ENCODE measurements around the gene MAP4K3.

The MAP4K3 gene

DNA sequence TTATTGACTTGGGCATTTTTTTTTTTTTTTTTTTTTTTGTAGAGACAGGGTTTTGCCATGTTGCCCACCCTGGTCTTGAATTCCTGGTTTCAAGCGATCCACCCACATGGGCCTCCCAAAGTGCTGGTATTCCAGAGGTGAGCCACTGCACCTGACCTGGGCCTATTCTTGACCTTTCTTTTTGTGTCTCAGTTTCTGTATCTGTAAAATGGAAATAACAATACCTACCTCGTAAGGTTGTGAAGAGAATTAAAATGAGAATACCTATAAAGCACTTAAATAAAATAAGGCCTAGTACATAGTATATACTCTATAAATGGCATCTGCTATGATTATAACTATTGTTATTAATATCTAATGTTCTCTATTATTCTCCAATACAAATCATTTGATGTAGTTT is 15.7 kb downstream of the MAP4K3 start:
- Histone ChIP-seq H3K27ac (no peak overlapping the region), H3K4me3 (ENCODE audit: low read depth, low read length) (no peak overlapping the region), H3K79me2 (peaks cover 28% of the 10 kb centered on the region), H2AFZ (no peak overlapping the region), H3K4me1 (no peaks in the 10 kb centered on the region), H3K27me3 (ENCODE audit: control insufficient read depth, insufficient read depth, low read length) (no peaks in the 10 kb centered on the region), H3K9ac (no peak overlapping the region), H3K36me3 (ENCODE audit: control insufficient read depth, insufficient read depth, low read length) (no peaks in the 10 kb centered on the region), H3K9me3 (ENCODE audit: control insufficient read depth, low read length) (no peaks in the 10 kb centered on the region), H3K4me2 (ENCODE audit: low read length) (no peak overlapping the region)
- TF ChIP-seq, protein P1, sequence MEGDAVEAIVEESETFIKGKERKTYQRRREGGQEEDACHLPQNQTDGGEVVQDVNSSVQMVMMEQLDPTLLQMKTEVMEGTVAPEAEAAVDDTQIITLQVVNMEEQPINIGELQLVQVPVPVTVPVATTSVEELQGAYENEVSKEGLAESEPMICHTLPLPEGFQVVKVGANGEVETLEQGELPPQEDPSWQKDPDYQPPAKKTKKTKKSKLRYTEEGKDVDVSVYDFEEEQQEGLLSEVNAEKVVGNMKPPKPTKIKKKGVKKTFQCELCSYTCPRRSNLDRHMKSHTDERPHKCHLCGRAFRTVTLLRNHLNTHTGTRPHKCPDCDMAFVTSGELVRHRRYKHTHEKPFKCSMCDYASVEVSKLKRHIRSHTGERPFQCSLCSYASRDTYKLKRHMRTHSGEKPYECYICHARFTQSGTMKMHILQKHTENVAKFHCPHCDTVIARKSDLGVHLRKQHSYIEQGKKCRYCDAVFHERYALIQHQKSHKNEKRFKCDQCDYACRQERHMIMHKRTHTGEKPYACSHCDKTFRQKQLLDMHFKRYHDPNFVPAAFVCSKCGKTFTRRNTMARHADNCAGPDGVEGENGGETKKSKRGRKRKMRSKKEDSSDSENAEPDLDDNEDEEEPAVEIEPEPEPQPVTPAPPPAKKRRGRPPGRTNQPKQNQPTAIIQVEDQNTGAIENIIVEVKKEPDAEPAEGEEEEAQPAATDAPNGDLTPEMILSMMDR (IDR thresholded peaks at IDR 0.05) = no peak

DNA sequence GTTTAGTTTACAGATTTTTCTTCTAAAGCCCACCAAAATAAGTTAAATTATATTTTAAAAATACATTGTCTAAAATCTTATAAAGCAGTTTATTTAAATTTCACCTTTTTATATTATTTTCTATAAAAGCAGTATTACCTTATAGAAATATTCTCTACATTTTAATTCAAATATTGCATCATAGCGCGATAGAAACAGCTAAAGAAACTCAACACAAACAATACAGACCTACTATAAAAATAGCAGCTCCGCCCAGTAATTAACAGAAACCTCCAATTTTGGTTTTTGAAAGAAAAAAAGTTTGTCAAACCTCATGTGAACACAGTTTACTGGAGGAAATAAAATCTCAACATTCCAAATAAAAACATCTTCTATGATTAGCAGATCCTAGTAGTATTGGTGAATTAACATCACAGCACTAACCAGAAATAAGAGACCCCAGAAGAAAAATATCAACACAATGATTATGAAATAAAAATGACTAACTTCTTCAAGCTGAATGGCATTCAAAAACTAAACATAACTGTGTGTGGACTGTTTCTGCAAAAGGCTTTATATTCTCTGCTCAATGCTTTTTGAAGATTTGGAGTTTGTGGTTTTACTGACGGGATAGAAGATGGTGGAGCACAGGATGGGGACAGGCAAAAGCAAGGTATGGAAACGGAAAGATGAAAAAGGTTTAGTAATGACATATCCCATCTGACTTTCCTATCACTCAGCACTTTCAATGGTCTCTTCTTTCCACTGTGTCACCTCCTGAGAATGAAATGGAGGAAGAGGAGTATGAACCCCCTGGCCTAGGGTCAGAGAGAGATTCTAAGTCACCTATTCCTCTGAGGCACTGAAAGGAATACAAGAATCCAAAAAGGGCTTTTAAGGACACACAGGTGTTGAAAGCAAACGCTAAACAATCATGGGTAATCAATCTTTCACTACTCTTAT is 17.5 kb downstream of the MAP4K3 start:
- Histone ChIP-seq H3K4me2 (ENCODE audit: low read length) (no peak overlapping the region), H3K79me2 (peaks cover 37% of the 10 kb centered on the region), H3K27me3 (ENCODE audit: control insufficient read depth, insufficient read depth, low read length) (no peaks in the 10 kb centered on the region), H3K36me3 (ENCODE audit: control insufficient read depth, insufficient read depth, low read length) (no peaks in the 10 kb centered on the region), H2AFZ (no peak overlapping the region), H3K4me3 (ENCODE audit: low read depth, low read length) (no peak overlapping the region), H3K9ac (no peak overlapping the region), H3K4me1 (no peaks in the 10 kb centered on the region), H3K27ac (no peak overlapping the region), H3K9me3 (ENCODE audit: control insufficient read depth, low read length) (no peaks in the 10 kb centered on the region)
- TF ChIP-seq, protein P1 (IDR thresholded peaks at IDR 0.05) = no peak

DNA sequence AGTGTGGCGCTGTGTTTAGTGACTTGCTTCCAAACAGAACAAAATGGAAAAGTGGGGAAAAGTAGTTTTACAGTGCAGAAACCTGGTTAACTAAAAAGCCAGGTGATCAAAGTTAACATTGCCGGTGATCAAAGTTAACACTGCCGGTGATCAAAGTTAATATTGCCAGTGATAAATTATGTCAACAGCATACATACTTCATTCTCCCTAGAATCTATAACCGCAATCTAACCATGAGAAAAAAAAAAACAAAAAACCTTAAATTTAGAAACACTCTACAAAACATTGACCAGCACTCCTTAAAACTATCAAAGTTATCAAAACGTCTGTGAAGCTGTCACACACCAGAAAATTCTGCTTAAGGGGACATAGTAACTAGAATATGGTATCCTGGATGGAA is 18.6 kb downstream of the MAP4K3 start:
- Histone ChIP-seq H3K9me3 (ENCODE audit: control insufficient read depth, low read length) (no peaks in the 10 kb centered on the region), H3K27ac (no peak overlapping the region), H3K4me1 (no peaks in the 10 kb centered on the region), H3K36me3 (ENCODE audit: control insufficient read depth, insufficient read depth, low read length) (no peaks in the 10 kb centered on the region), H3K27me3 (ENCODE audit: control insufficient read depth, insufficient read depth, low read length) (no peaks in the 10 kb centered on the region), H2AFZ (no peak overlapping the region), H3K4me2 (ENCODE audit: low read length) (no peak overlapping the region), H3K4me3 (ENCODE audit: low read depth, low read length) (no peak overlapping the region), H3K9ac (no peak overlapping the region), H3K79me2 (peaks cover 40% of the 10 kb centered on the region)
- TF ChIP-seq, protein P1 (IDR thresholded peaks at IDR 0.05) = no peak

DNA sequence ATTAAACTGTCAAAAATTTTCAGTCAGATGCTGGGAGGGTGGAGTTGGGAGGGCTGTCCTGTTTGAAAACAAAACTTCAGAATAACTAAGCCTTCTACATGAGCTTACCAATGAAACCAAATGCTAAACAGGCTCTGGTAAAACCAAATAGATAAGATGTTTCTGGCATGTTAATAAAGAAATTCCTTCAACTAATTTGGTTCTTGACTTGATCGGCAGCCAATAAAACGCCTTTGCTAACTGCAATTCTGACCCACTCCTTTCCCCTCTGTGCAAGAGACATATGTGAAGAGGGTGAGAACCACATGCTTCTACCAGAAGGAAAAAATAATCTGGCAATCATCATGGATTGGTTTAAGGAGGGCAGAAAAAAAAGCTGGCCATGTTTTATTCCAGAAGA is 20.9 kb downstream of the MAP4K3 start:
- TF ChIP-seq, protein P1 (IDR thresholded peaks at IDR 0.05) = no peak
- no peak overlapping the region for H3K4me3 ChIP-seq (ENCODE audit: low read depth, low read length)
- no peak overlapping the region for H3K27ac ChIP-seq
- H3K27me3 ChIP-seq (ENCODE audit: control insufficient read depth, insufficient read depth, low read length) = no peaks in the 10 kb centered on the region
- H3K9ac ChIP-seq = no peak overlapping the region
- H3K36me3 ChIP-seq (ENCODE audit: control insufficient read depth, insufficient read depth, low read length) = no peaks in the 10 kb centered on the region
- H2AFZ ChIP-seq = no peak overlapping the region
- no peaks in the 10 kb centered on the region for H3K4me1 ChIP-seq
- H3K79me2 ChIP-seq = peaks cover 44% of the 10 kb centered on the region
- H3K4me2 ChIP-seq (ENCODE audit: low read length) = no peak overlapping the region
- no peaks in the 10 kb centered on the region for H3K9me3 ChIP-seq (ENCODE audit: control insufficient read depth, low read length)

Measured in parathyroid adenoma (tissue), 2 donors.